Bronchial epithelial cell (primary cell): ENCODE measurements around the gene IQSEC1. TPM values are rescaled to one million over a fixed set of nuclear protein-coding genes. Genes with fewer than 3 reads are reported as not detected.

Experiments used
- DNase-seq: peaks from one replicate; pipeline ENCODE4 v3.0.0-alpha.2; 2010; ENCODE audit warnings: low read depth
- FAIRE-seq: peaks from 2 replicates; lab custom pipeline; 2011; peaks lifted over from hg19 to GRCh38; lab: Jason Lieb, UNC
- H3K27me3 ChIP-seq: 2 replicates; pipeline ENCODE4 v1.5.1; 2011; ENCODE audit warnings: low read length; ENCODE audit not compliant: control insufficient read depth, insufficient read depth
- H3K36me3 ChIP-seq: 2 replicates; pipeline ENCODE4 v1.5.1; 2011; ENCODE audit warnings: low read length; ENCODE audit not compliant: control insufficient read depth, insufficient read depth
- H3K4me3 ChIP-seq: 2 replicates; pipeline ENCODE4 v1.5.1; 2011; ENCODE audit warnings: mild to moderate bottlenecking, low read depth, low read length, control low read depth
- CTCF ChIP-seq: IDR thresholded peaks from 2 replicates; pipeline ENCODE4 v1.5.1; 2011; ENCODE audit warnings: mild to moderate bottlenecking, moderate library complexity, low read length, control low read depth, inconsistent platforms; ENCODE audit not compliant: insufficient read depth, severe bottlenecking
- total RNA-seq: library from RNA; depleted of rRNA; stranded (reverse); fragments of >200 nt; gene quantifications from 2 replicates; pipeline ENCODE4 v1.2.1, GENCODE V29; 2014

Gene IQSEC1
- total RNA-seq, 1 donor from 2014 or later: 6.6 TPM

GRCh38 chr3:13046569-13047274 lies 26.5 kb downstream of the IQSEC1 start:
- Histone ChIP-seq H3K36me3 (no peaks in the 10 kb centered on the region), H3K4me3 (no peak overlapping the region), H3K27me3 (no peaks in the 10 kb centered on the region)
- no peak for TF ChIP-seq CTCF
- DNase-seq: no peak
- no peak for FAIRE-seq

GRCh38 chr3:13045904-13046568 lies 27.2 kb downstream of the IQSEC1 start:
- TF ChIP-seq CTCF: no peak
- no peaks in the 10 kb centered on the region for H3K27me3 ChIP-seq
- no peaks in the 10 kb centered on the region for H3K36me3 ChIP-seq
- DNase-seq: no peak
- peak; percentile 80 for FAIRE-seq
- no peak overlapping the region for H3K4me3 ChIP-seq

GRCh38 chr3:13045241-13045903 lies 27.9 kb downstream of the IQSEC1 start:
- no peaks in the 10 kb centered on the region for H3K27me3 ChIP-seq
- TF ChIP-seq CTCF: no peak
- H3K4me3 ChIP-seq: no peak overlapping the region
- DNase-seq: no peak
- no peaks in the 10 kb centered on the region for H3K36me3 ChIP-seq
- FAIRE-seq: no peak

- TF ChIP-seq CTCF: no peak
- FAIRE-seq (no peak), DNase-seq (no peak)
- no peak overlapping the region for H3K4me3 ChIP-seq
- no peaks in the 10 kb centered on the region for H3K27me3 ChIP-seq
- H3K36me3 ChIP-seq: no peaks in the 10 kb centered on the region
These were observed 28.6 kb downstream of the IQSEC1 start for GRCh38 chr3:13044496-13045240.

- no peak for DNase-seq
- no peak for TF ChIP-seq CTCF
- Histone ChIP-seq H3K36me3 (no peaks in the 10 kb centered on the region), H3K27me3 (no peaks in the 10 kb centered on the region), H3K4me3 (no peak overlapping the region)
- FAIRE-seq: no peak
These were observed 29.6 kb downstream of the IQSEC1 start for GRCh38 chr3:13043656-13044055.
